HEK293 (cell line): ENCODE measurements around the gene TM6SF1.
A peak's percentile ranks its signal among the peaks of the same experiment; 100 is the strongest.

Experiments used
- CTCF ChIP-seq: fragments of 450-650 bp; formaldehyde crosslinking; IDR thresholded peaks from 2 replicates; pipeline ENCODE4 v1.5.1; 2016; ENCODE audit warnings: missing biosample characterization, missing genetic modification characterization
- EGR2 ChIP-seq: fragments of 450-650 bp; formaldehyde crosslinking; IDR thresholded peaks from 2 replicates; pipeline ENCODE4 v1.5.1; 2016; ENCODE audit warnings: low read depth, missing biosample characterization, missing genetic modification characterization
- KLF1 ChIP-seq: fragments of 450-650 bp; formaldehyde crosslinking; IDR thresholded peaks from 2 replicates; pipeline ENCODE4 v1.5.1; 2016; ENCODE audit warnings: missing biosample characterization, missing genetic modification characterization
- KLF16 ChIP-seq: fragments of 450-650 bp; formaldehyde crosslinking; IDR thresholded peaks from 2 replicates; pipeline ENCODE4 v1.5.1; 2017; ENCODE audit warnings: missing biosample characterization, missing genetic modification characterization
- PBX3 ChIP-seq: sonication (generic); formaldehyde crosslinking; IDR thresholded peaks from 2 replicates; pipeline ENCODE4 v1.8.1; 2022; ENCODE audit warnings: mild to moderate bottlenecking, moderate library complexity, missing genetic modification reagents
- SP2 ChIP-seq: fragments of 450-650 bp; formaldehyde crosslinking; IDR thresholded peaks from 2 replicates; pipeline ENCODE4 v1.5.1; 2016; ENCODE audit warnings: missing biosample characterization, missing genetic modification characterization
- YY1 ChIP-seq: fragments of 450-650 bp; formaldehyde crosslinking; IDR thresholded peaks from 2 replicates; pipeline ENCODE4 v1.5.1; 2018; ENCODE audit warnings: missing biosample characterization, missing genetic modification characterization
- YY2 ChIP-seq: fragments of 450-650 bp; formaldehyde crosslinking; IDR thresholded peaks from 2 replicates; pipeline ENCODE4 v1.5.1; 2016; ENCODE audit warnings: missing biosample characterization, missing genetic modification characterization
- ZBTB17 ChIP-seq: fragments of 450-650 bp; formaldehyde crosslinking; IDR thresholded peaks from 2 replicates; pipeline ENCODE4 v1.5.1; 2016; ENCODE audit warnings: missing biosample characterization, missing genetic modification characterization
- ZBTB26 ChIP-seq: fragments of 450-650 bp; formaldehyde crosslinking; optimal IDR thresholded peaks from 2 replicates; pipeline ENCODE3; 2016; ENCODE audit warnings: missing biosample characterization, mild to moderate bottlenecking, missing genetic modification characterization
- ZBTB48 ChIP-seq: fragments of 450-650 bp; formaldehyde crosslinking; IDR thresholded peaks from 2 replicates; pipeline ENCODE4 v1.5.1; 2016; ENCODE audit warnings: missing biosample characterization, missing genetic modification characterization
- ZNF239 ChIP-seq: fragments of 450-650 bp; formaldehyde crosslinking; IDR thresholded peaks from 2 replicates; pipeline ENCODE4 v1.5.1; 2016; ENCODE audit warnings: missing biosample characterization, missing genetic modification characterization
- ZNF292 ChIP-seq: fragments of 450-650 bp; formaldehyde crosslinking; IDR thresholded peaks from 2 replicates; pipeline ENCODE4 v1.5.1; 2016; ENCODE audit warnings: low read depth, missing biosample characterization, missing genetic modification characterization, borderline replicate concordance
- ZNF335 ChIP-seq: fragments of 450-650 bp; formaldehyde crosslinking; conservative IDR thresholded peaks from 2 replicates; pipeline ENCODE4 v1.5.1; 2016; ENCODE audit warnings: missing biosample characterization, missing genetic modification characterization
- ZNF530 ChIP-seq: fragments of 450-650 bp; formaldehyde crosslinking; IDR thresholded peaks from 2 replicates; pipeline ENCODE4 v1.5.1; 2016; ENCODE audit warnings: low read depth, missing biosample characterization, missing genetic modification characterization
- ZNF580 ChIP-seq: fragments of 450-650 bp; formaldehyde crosslinking; IDR thresholded peaks from 2 replicates; pipeline ENCODE4 v1.5.1; 2016; ENCODE audit warnings: missing biosample characterization, missing genetic modification characterization
- ZXDB ChIP-seq: fragments of 450-650 bp; formaldehyde crosslinking; IDR thresholded peaks from 2 replicates; pipeline ENCODE4 v1.5.1; 2016; ENCODE audit warnings: missing biosample characterization, missing genetic modification characterization
- TF ChIP-seq, protein P1 (sequence below): fragments of 450-650 bp; formaldehyde crosslinking; IDR thresholded peaks from 2 replicates; pipeline ENCODE4 v1.5.1; 2016; ENCODE audit warnings: missing biosample characterization, missing genetic modification characterization
- TF ChIP-seq, protein P2 (sequence below): fragments of 450-650 bp; formaldehyde crosslinking; conservative IDR thresholded peaks from 2 replicates; pipeline ENCODE4 v1.5.1; 2016; ENCODE audit warnings: low read depth, missing biosample characterization, missing genetic modification characterization
- TF ChIP-seq, protein P3 (sequence below): fragments of 450-650 bp; formaldehyde crosslinking; IDR thresholded peaks from 2 replicates; pipeline ENCODE4 v1.5.1; 2017; ENCODE audit warnings: missing biosample characterization, missing genetic modification characterization

Gene TM6SF1

GRCh38 chr15:83106994-83107840 lies at the start of gene TM6SF1 (continued):
- TF ChIP-seq, protein P1, sequence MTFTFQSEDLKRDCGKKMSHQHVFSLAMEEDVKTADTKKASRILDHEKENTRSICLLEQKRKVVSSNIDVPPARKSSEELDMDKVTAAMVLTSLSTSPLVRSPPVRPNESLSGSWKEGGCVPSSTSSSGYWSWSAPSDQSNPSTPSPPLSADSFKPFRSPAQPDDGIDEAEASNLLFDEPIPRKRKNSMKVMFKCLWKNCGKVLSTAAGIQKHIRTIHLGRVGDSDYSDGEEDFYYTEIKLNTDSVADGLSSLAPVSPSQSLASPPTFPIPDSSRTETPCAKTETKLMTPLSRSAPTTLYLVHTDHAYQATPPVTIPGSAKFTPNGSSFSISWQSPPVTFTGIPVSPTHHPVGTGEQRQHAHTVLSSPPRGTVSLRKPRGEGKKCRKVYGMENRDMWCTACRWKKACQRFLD (tag by site-specific recombination) = no peak
- 0 out of 2 replicates have a peak, but pooled peaks have one; percentile 17 for TF ChIP-seq SP2 (tag by site-specific recombination)
- TF ChIP-seq KLF16 = 0 out of 2 replicates have a peak, but pooled peaks have one; percentile 21
- TF ChIP-seq, protein P2, sequence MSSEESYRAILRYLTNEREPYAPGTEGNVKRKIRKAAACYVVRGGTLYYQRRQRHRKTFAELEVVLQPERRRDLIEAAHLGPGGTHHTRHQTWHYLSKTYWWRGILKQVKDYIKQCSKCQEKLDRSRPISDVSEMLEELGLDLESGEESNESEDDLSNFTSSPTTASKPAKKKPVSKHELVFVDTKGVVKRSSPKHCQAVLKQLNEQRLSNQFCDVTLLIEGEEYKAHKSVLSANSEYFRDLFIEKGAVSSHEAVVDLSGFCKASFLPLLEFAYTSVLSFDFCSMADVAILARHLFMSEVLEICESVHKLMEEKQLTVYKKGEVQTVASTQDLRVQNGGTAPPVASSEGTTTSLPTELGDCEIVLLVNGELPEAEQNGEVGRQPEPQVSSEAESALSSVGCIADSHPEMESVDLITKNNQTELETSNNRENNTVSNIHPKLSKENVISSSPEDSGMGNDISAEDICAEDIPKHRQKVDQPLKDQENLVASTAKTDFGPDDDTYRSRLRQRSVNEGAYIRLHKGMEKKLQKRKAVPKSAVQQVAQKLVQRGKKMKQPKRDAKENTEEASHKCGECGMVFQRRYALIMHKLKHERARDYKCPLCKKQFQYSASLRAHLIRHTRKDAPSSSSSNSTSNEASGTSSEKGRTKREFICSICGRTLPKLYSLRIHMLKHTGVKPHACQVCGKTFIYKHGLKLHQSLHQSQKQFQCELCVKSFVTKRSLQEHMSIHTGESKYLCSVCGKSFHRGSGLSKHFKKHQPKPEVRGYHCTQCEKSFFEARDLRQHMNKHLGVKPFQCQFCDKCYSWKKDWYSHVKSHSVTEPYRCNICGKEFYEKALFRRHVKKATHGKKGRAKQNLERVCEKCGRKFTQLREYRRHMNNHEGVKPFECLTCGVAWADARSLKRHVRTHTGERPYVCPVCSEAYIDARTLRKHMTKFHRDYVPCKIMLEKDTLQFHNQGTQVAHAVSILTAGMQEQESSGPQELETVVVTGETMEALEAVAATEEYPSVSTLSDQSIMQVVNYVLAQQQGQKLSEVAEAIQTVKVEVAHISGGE (tag by site-specific recombination) = peak; percentile 74
- TF ChIP-seq ZNF335 (tag by site-specific recombination) = peak; percentile 78
- TF ChIP-seq CTCF = peak; percentile 60
- TF ChIP-seq ZNF580 (tag by site-specific recombination) = 0 out of 2 replicates have a peak, but pooled peaks have one; percentile 28
- no peak for TF ChIP-seq KLF1 (tag by site-specific recombination)
- no peak for TF ChIP-seq YY2 (tag by site-specific recombination)
- no peak for TF ChIP-seq ZNF292 (tag by site-specific recombination)
- no peak for TF ChIP-seq ZNF530 (tag by site-specific recombination)
- 0 out of 2 replicates have a peak, but pooled peaks have one; percentile 25 for TF ChIP-seq ZBTB17 (tag by site-specific recombination)
- no peak for TF ChIP-seq YY1 (tag by site-specific recombination)
- peak; percentile 18; the same call in 1 of the 2 replicates for TF ChIP-seq ZBTB48
- peak; percentile 69 for TF ChIP-seq ZBTB26 (tag by site-specific recombination)
- TF ChIP-seq ZNF239 = no peak
- TF ChIP-seq, protein P3, sequence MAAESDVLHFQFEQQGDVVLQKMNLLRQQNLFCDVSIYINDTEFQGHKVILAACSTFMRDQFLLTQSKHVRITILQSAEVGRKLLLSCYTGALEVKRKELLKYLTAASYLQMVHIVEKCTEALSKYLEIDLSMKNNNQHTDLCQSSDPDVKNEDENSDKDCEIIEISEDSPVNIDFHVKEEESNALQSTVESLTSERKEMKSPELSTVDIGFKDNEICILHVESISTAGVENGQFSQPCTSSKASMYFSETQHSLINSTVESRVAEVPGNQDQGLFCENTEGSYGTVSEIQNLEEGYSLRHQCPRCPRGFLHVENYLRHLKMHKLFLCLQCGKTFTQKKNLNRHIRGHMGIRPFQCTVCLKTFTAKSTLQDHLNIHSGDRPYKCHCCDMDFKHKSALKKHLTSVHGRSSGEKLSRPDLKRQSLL (tag by site-specific recombination) = peak; percentile 21; the same call in 1 of the 2 replicates
- TF ChIP-seq ZXDB = peak; percentile 52; the same call in 1 of the 2 replicates
- TF ChIP-seq PBX3 (CRISPR knock-in tag) = peak; percentile 71
- no peak for TF ChIP-seq EGR2
